NB4 (cell line): ENCODE results near the gene LMTK2.

Experiments used
- CTCF ChIP-seq: IDR thresholded peaks from one replicate; pipeline ENCODE4 v1.5.1; 2012; ENCODE audit warnings: low read depth, low read length
- MAX ChIP-seq: IDR thresholded peaks from 2 replicates; pipeline ENCODE4 v1.6.1; 2011; ENCODE audit warnings: low read depth, low read length
- MYC ChIP-seq: IDR thresholded peaks from 2 replicates; pipeline ENCODE4 v1.6.1; 2011; ENCODE audit warnings: low read depth, low read length
- POLR2A ChIP-seq: IDR thresholded peaks from 2 replicates; pipeline ENCODE4 v1.6.1; 2011; ENCODE audit warnings: mild to moderate bottlenecking; ENCODE audit not compliant: insufficient read length; ENCODE audit errors: extremely low read depth

- TF ChIP-seq CTCF = peak; percentile 83
- TF ChIP-seq MAX = no peak
- TF ChIP-seq POLR2A = no peak
- no peak for TF ChIP-seq MYC
Observed at GRCh38 chr7:98165827-98166667, 59.4 kb downstream of the LMTK2 start.
